ENCODE data around the gene SLCO3A1. TPM values are rescaled to one million over a fixed set of nuclear protein-coding genes. Genes with fewer than 3 reads are reported as not detected.

Gene SLCO3A1
- total RNA-seq = 10 to 100 TPM in 1 of 2 donors, 1 to 10 TPM in 1; 8.2 to 13.6 TPM

- H3K4me1 Mint-ChIP-seq (ENCODE audit: low read depth) = peaks cover 62% of the 10 kb centered on the region
- DNase-seq = peak; percentile 72 to 76
- H3K27me3 Mint-ChIP-seq (ENCODE audit: low read depth) = peaks cover 7% of the 10 kb centered on the region
- ATAC-seq (replicated peaks in 1 of 2) = peak; percentile 53 to 61
- H3K36me3 Mint-ChIP-seq (ENCODE audit: insufficient read depth in 2 of 2) = no peaks in the 10 kb centered on the region
- no peaks in the 10 kb centered on the region for H3K9me3 Mint-ChIP-seq
- peak within 1 kb of the TSS; percentile 67 to 81 for H3K4me3 Mint-ChIP-seq
- H3K27ac Mint-ChIP-seq = peak within 1 kb of the TSS; percentile 66
Observed at GRCh38 chr15:91853511-91853947, at the start of gene SLCO3A1. Gene SLCO3A1, plus strand, starts transcription at chr15:91853708.

GRCh38 chr15:91807122-91807521, 46.4 kb upstream of the SLCO3A1 start:
- H3K4me1 Mint-ChIP-seq (ENCODE audit: low read depth) = peaks cover 5% of the 10 kb centered on the region
- no peak for ATAC-seq (replicated peaks in 1 of 2)
- no peak for DNase-seq
- no peaks in the 10 kb centered on the region for H3K9me3 Mint-ChIP-seq
- no peak overlapping the region for H3K4me3 Mint-ChIP-seq
- H3K36me3 Mint-ChIP-seq (ENCODE audit: insufficient read depth in 2 of 2) = peaks cover 0 to 1% of the 10 kb centered on the region in 2 donors
- no peak overlapping the region for H3K27ac Mint-ChIP-seq
- peaks cover 27% of the 10 kb centered on the region for H3K27me3 Mint-ChIP-seq (ENCODE audit: low read depth)

GRCh38 chr15:91813924-91814323, 39.6 kb upstream of the SLCO3A1 start:
- no peaks in the 10 kb centered on the region for H3K27me3 Mint-ChIP-seq (ENCODE audit: low read depth)
- no peak overlapping the region for H3K4me3 Mint-ChIP-seq
- DNase-seq = no peak
- H3K27ac Mint-ChIP-seq = no peak overlapping the region
- peak; percentile 42 to 45 for ATAC-seq (replicated peaks in 1 of 2)
- H3K4me1 Mint-ChIP-seq (ENCODE audit: low read depth) = no peaks in the 10 kb centered on the region
- peaks cover 5 to 8% of the 10 kb centered on the region in 2 donors for H3K36me3 Mint-ChIP-seq (ENCODE audit: insufficient read depth in 2 of 2)
- peaks cover 5 to 15% of the 10 kb centered on the region in 2 donors for H3K9me3 Mint-ChIP-seq

- ATAC-seq (replicated peaks in 1 of 2) (no peak), DNase-seq (no peak)
- H3K4me3 Mint-ChIP-seq = no peak overlapping the region
- H3K27me3 Mint-ChIP-seq (ENCODE audit: low read depth) = peaks cover 8% of the 10 kb centered on the region
- H3K27ac Mint-ChIP-seq = no peak overlapping the region
- no peaks in the 10 kb centered on the region for H3K4me1 Mint-ChIP-seq (ENCODE audit: low read depth)
- H3K9me3 Mint-ChIP-seq = peaks cover 5 to 15% of the 10 kb centered on the region in 2 donors
- peaks cover 4 to 8% of the 10 kb centered on the region in 2 donors for H3K36me3 Mint-ChIP-seq (ENCODE audit: insufficient read depth in 2 of 2)
Observed at GRCh38 chr15:91816942-91817341, 36.6 kb upstream of the SLCO3A1 start.

- H3K4me1 Mint-ChIP-seq (ENCODE audit: low read depth) = no peaks in the 10 kb centered on the region
- no peaks in the 10 kb centered on the region for H3K9me3 Mint-ChIP-seq
- peaks cover 8% of the 10 kb centered on the region for H3K27me3 Mint-ChIP-seq (ENCODE audit: low read depth)
- ATAC-seq (replicated peaks in 1 of 2) = no peak
- no peak for DNase-seq
- H3K27ac Mint-ChIP-seq = no peak overlapping the region
- H3K36me3 Mint-ChIP-seq (ENCODE audit: insufficient read depth in 2 of 2) = no peaks in the 10 kb centered on the region
- H3K4me3 Mint-ChIP-seq = no peak overlapping the region
Observed at GRCh38 chr15:91821458-91821857, 32.0 kb upstream of the SLCO3A1 start.

- Mint-ChIP-seq H3K27ac (no peak overlapping the region), H3K4me3 (no peak overlapping the region), H3K4me1 (ENCODE audit: low read depth) (no peaks in the 10 kb centered on the region), H3K27me3 (ENCODE audit: low read depth) (peaks cover 8% of the 10 kb centered on the region), H3K36me3 (ENCODE audit: insufficient read depth in 2 of 2) (no peaks in the 10 kb centered on the region), H3K9me3 (no peaks in the 10 kb centered on the region)
- no peak for DNase-seq
- no peak for ATAC-seq (replicated peaks in 1 of 2)
Observed at GRCh38 chr15:91824256-91824655, 29.3 kb upstream of the SLCO3A1 start.

- DNase-seq (no peak), ATAC-seq (replicated peaks in 1 of 2) (no peak)
- no peak overlapping the region for H3K4me3 Mint-ChIP-seq
- no peaks in the 10 kb centered on the region for H3K4me1 Mint-ChIP-seq (ENCODE audit: low read depth)
- no peaks in the 10 kb centered on the region for H3K27me3 Mint-ChIP-seq (ENCODE audit: low read depth)
- H3K36me3 Mint-ChIP-seq (ENCODE audit: insufficient read depth in 2 of 2) = no peaks in the 10 kb centered on the region
- H3K27ac Mint-ChIP-seq = no peak overlapping the region
- no peaks in the 10 kb centered on the region for H3K9me3 Mint-ChIP-seq
Observed at GRCh38 chr15:91826443-91826842, 27.1 kb upstream of the SLCO3A1 start.

- Mint-ChIP-seq H3K9me3 (no peaks in the 10 kb centered on the region), H3K36me3 (ENCODE audit: insufficient read depth in 2 of 2) (no peaks in the 10 kb centered on the region), H3K27ac (no peak overlapping the region), H3K4me3 (no peak overlapping the region), H3K4me1 (ENCODE audit: low read depth) (no peaks in the 10 kb centered on the region), H3K27me3 (ENCODE audit: low read depth) (peaks cover 11% of the 10 kb centered on the region)
- ATAC-seq (replicated peaks in 1 of 2) (no peak), DNase-seq (no peak)
Observed at GRCh38 chr15:91833056-91833455, 20.5 kb upstream of the SLCO3A1 start.

GRCh38 chr15:91839867-91840266, 13.6 kb upstream of the SLCO3A1 start:
- peaks cover 29% of the 10 kb centered on the region for H3K27me3 Mint-ChIP-seq (ENCODE audit: low read depth)
- no peak for DNase-seq
- peaks cover 0 to 2% of the 10 kb centered on the region in 2 donors for H3K36me3 Mint-ChIP-seq (ENCODE audit: insufficient read depth in 2 of 2)
- H3K4me3 Mint-ChIP-seq = no peak overlapping the region
- H3K4me1 Mint-ChIP-seq (ENCODE audit: low read depth) = no peaks in the 10 kb centered on the region
- no peaks in the 10 kb centered on the region for H3K9me3 Mint-ChIP-seq
- ATAC-seq (replicated peaks in 1 of 2) = no peak
- H3K27ac Mint-ChIP-seq = no peak overlapping the region

GRCh38 chr15:91841861-91842260, 11.6 kb upstream of the SLCO3A1 start:
- Mint-ChIP-seq H3K27me3 (ENCODE audit: low read depth) (peaks cover 31% of the 10 kb centered on the region), H3K36me3 (ENCODE audit: insufficient read depth in 2 of 2) (peaks cover 0 to 2% of the 10 kb centered on the region in 2 donors), H3K27ac (no peak overlapping the region), H3K4me1 (ENCODE audit: low read depth) (no peaks in the 10 kb centered on the region), H3K4me3 (no peak overlapping the region), H3K9me3 (no peaks in the 10 kb centered on the region)
- ATAC-seq (replicated peaks in 1 of 2) = no peak
- no peak for DNase-seq

- no peak for ATAC-seq (replicated peaks in 1 of 2)
- Mint-ChIP-seq H3K36me3 (ENCODE audit: insufficient read depth in 2 of 2) (peaks cover 0 to 2% of the 10 kb centered on the region in 2 donors), H3K27ac (no peak overlapping the region), H3K27me3 (ENCODE audit: low read depth) (peaks cover 32% of the 10 kb centered on the region), H3K4me1 (ENCODE audit: low read depth) (peaks cover 3% of the 10 kb centered on the region), H3K4me3 (no peak overlapping the region), H3K9me3 (no peaks in the 10 kb centered on the region)
- no peak for DNase-seq
Observed at GRCh38 chr15:91844341-91844740, 9.2 kb upstream of the SLCO3A1 start.

- no peaks in the 10 kb centered on the region for H3K9me3 Mint-ChIP-seq
- DNase-seq (no peak), ATAC-seq (replicated peaks in 1 of 2) (no peak)
- no peak overlapping the region for H3K27ac Mint-ChIP-seq
- H3K36me3 Mint-ChIP-seq (ENCODE audit: insufficient read depth in 2 of 2) = peaks cover 0 to 2% of the 10 kb centered on the region in 2 donors
- H3K4me1 Mint-ChIP-seq (ENCODE audit: low read depth) = peaks cover 9% of the 10 kb centered on the region
- H3K27me3 Mint-ChIP-seq (ENCODE audit: low read depth) = peaks cover 37% of the 10 kb centered on the region
- H3K4me3 Mint-ChIP-seq = no peak overlapping the region
Observed at GRCh38 chr15:91844928-91845327, 8.6 kb upstream of the SLCO3A1 start.

- no peak for DNase-seq
- peaks cover 0 to 2% of the 10 kb centered on the region in 2 donors for H3K36me3 Mint-ChIP-seq (ENCODE audit: insufficient read depth in 2 of 2)
- H3K4me1 Mint-ChIP-seq (ENCODE audit: low read depth) = peaks cover 11% of the 10 kb centered on the region
- no peak overlapping the region for H3K4me3 Mint-ChIP-seq
- ATAC-seq (replicated peaks in 1 of 2) = no peak
- peaks cover 32% of the 10 kb centered on the region for H3K27me3 Mint-ChIP-seq (ENCODE audit: low read depth)
- H3K9me3 Mint-ChIP-seq = no peaks in the 10 kb centered on the region
- no peak overlapping the region for H3K27ac Mint-ChIP-seq
Observed at GRCh38 chr15:91845720-91846119, 7.8 kb upstream of the SLCO3A1 start.

GRCh38 chr15:91849180-91849579, 4.3 kb upstream of the SLCO3A1 start:
- Mint-ChIP-seq H3K27me3 (ENCODE audit: low read depth) (peaks cover 21% of the 10 kb centered on the region), H3K4me3 (peak overlapping the region; percentile 59 to 68), H3K4me1 (ENCODE audit: low read depth) (peaks cover 21% of the 10 kb centered on the region), H3K36me3 (ENCODE audit: insufficient read depth in 2 of 2) (no peaks in the 10 kb centered on the region), H3K27ac (no peak overlapping the region), H3K9me3 (no peaks in the 10 kb centered on the region)
- ATAC-seq (replicated peaks in 1 of 2) (no peak), DNase-seq (no peak)
